ENCODE measurements around the gene SMYD3.

- TF ChIP-seq, protein P1, sequence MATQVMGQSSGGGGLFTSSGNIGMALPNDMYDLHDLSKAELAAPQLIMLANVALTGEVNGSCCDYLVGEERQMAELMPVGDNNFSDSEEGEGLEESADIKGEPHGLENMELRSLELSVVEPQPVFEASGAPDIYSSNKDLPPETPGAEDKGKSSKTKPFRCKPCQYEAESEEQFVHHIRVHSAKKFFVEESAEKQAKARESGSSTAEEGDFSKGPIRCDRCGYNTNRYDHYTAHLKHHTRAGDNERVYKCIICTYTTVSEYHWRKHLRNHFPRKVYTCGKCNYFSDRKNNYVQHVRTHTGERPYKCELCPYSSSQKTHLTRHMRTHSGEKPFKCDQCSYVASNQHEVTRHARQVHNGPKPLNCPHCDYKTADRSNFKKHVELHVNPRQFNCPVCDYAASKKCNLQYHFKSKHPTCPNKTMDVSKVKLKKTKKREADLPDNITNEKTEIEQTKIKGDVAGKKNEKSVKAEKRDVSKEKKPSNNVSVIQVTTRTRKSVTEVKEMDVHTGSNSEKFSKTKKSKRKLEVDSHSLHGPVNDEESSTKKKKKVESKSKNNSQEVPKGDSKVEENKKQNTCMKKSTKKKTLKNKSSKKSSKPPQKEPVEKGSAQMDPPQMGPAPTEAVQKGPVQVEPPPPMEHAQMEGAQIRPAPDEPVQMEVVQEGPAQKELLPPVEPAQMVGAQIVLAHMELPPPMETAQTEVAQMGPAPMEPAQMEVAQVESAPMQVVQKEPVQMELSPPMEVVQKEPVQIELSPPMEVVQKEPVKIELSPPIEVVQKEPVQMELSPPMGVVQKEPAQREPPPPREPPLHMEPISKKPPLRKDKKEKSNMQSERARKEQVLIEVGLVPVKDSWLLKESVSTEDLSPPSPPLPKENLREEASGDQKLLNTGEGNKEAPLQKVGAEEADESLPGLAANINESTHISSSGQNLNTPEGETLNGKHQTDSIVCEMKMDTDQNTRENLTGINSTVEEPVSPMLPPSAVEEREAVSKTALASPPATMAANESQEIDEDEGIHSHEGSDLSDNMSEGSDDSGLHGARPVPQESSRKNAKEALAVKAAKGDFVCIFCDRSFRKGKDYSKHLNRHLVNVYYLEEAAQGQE (IDR thresholded peaks at IDR 0.05): no peak
- TF ChIP-seq, protein P2, sequence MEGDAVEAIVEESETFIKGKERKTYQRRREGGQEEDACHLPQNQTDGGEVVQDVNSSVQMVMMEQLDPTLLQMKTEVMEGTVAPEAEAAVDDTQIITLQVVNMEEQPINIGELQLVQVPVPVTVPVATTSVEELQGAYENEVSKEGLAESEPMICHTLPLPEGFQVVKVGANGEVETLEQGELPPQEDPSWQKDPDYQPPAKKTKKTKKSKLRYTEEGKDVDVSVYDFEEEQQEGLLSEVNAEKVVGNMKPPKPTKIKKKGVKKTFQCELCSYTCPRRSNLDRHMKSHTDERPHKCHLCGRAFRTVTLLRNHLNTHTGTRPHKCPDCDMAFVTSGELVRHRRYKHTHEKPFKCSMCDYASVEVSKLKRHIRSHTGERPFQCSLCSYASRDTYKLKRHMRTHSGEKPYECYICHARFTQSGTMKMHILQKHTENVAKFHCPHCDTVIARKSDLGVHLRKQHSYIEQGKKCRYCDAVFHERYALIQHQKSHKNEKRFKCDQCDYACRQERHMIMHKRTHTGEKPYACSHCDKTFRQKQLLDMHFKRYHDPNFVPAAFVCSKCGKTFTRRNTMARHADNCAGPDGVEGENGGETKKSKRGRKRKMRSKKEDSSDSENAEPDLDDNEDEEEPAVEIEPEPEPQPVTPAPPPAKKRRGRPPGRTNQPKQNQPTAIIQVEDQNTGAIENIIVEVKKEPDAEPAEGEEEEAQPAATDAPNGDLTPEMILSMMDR (IDR thresholded peaks at IDR 0.05): no peak
- TF ChIP-seq SMC3 (IDR thresholded peaks at IDR 0.05): no peak
- TF ChIP-seq ZC3H11A (IDR thresholded peaks at IDR 0.05): no peak
- TF ChIP-seq ZSCAN20 (CRISPR knock-in tag; IDR thresholded peaks at IDR 0.05): no peak
- TF ChIP-seq SREBF2 (IDR thresholded peaks at IDR 0.05): no peak
- TF ChIP-seq, protein P3, sequence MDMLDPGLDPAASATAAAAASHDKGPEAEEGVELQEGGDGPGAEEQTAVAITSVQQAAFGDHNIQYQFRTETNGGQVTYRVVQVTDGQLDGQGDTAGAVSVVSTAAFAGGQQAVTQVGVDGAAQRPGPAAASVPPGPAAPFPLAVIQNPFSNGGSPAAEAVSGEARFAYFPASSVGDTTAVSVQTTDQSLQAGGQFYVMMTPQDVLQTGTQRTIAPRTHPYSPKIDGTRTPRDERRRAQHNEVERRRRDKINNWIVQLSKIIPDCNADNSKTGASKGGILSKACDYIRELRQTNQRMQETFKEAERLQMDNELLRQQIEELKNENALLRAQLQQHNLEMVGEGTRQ (IDR thresholded peaks at IDR 0.05): no peak
- TF ChIP-seq TP53 (CRISPR knock-in tag; IDR thresholded peaks at IDR 0.05): no peak
- no peak for TF ChIP-seq JUNB (IDR thresholded peaks at IDR 0.05)
- TF ChIP-seq BCL3 (IDR thresholded peaks at IDR 0.05): no peak
- TF ChIP-seq NPAS2 (CRISPR knock-in tag; IDR thresholded peaks at IDR 0.05; ENCODE audit: borderline replicate concordance): no peak
- no peak for TF ChIP-seq CEBPB (IDR thresholded peaks at IDR 0.05)
- TF ChIP-seq HEYL (CRISPR knock-in tag; IDR thresholded peaks at IDR 0.05): no peak
- no peak for TF ChIP-seq FOSL2 (IDR thresholded peaks at IDR 0.05)
- TF ChIP-seq FOSL2 (CRISPR knock-in tag; IDR thresholded peaks at IDR 0.05): no peak
Measured at GRCh38 chr1:245921417-245921816, 585.7 kb downstream of the SMYD3 start.
